HepG2 (cell line): ENCODE data around the gene GUCY1A2. TPM values are rescaled to one million over a fixed set of nuclear protein-coding genes. Genes with fewer than 3 reads are reported as not detected.

Source experiments
- ATAC-seq: fragments of 200-7000 bp; cut with Tn5 transposase; 3 replicates; pipeline ENCODE4 v1.9.1; 2020; ENCODE audit warnings: mild to moderate bottlenecking, moderate library complexity
- BruUV-seq: library from RNA; stranded (reverse); fragments of 400-500 nt; replicated peaks from 2 replicates; lab custom pipeline; 2021; lab: Mats Ljungman, UMichigan
- CTCF ChIA-PET: fragments of 300-600 bp; formaldehyde crosslinking; extraction: SDS; loops from one replicate; lab custom pipeline; 2021; ENCODE audit warnings: low total read pairs, inconsistent platforms, low intra/inter-chr PET ratio; lab: Yijun Ruan, JAX
- POLR2A ChIA-PET: fragments of 350-600 bp; sonication (Branson Sonifier 250); formaldehyde crosslinking; loops from one replicate; lab custom pipeline; 2020; ENCODE audit warnings: antibody characterized with exemption, inconsistent platforms; lab: Yijun Ruan, JAX
- DNase-seq: peaks from one replicate; pipeline ENCODE4 v3.0.0-alpha.2; 2015; ENCODE audit warnings: low spot score
- FAIRE-seq: peaks from 3 replicates; lab custom pipeline; 2011; peaks lifted over from hg19 to GRCh38; lab: Jason Lieb, UNC
- H2AFZ ChIP-seq: one replicate; pipeline ENCODE4 v1.6.1; 2011; ENCODE audit warnings: low read length, inconsistent platforms
- H3K27ac ChIP-seq: fragments of 300-600 bp; 3 replicates; pipeline ENCODE4 v1.8.0; 2011; ENCODE audit warnings: mixed run types, mild to moderate bottlenecking, mixed read lengths, low read length, inconsistent platforms; ENCODE audit not compliant: insufficient read depth; ENCODE audit errors: extremely low read length
- H3K27me3 ChIP-seq, 2 experiments: fragments of 200-600 bp in 1 of 2; 2 replicates in 1 of 2; 3 replicates in 1 of 2; pipeline versions ENCODE4 v1.6.0 to v1.8.0; 2011; ENCODE audit warnings: low read length in 2 of 2, mild to moderate bottlenecking in 2 of 2, moderate library complexity in 2 of 2, inconsistent platforms in 1 of 2; ENCODE audit not compliant: insufficient read depth in 2 of 2, control insufficient read depth in 1 of 2
- H3K36me3 ChIP-seq, 2 experiments: fragments of 200-600 bp in 1 of 2; replicated peaks in 1 of 2; 2 replicates in 1 of 2; 3 replicates in 1 of 2; pipeline versions ENCODE4 v1.5.1 to v1.8.0; 2011; ENCODE audit warnings: low read length in 2 of 2, inconsistent platforms in 1 of 2; ENCODE audit not compliant: insufficient read depth in 2 of 2, control insufficient read depth in 1 of 2
- H3K4me1 ChIP-seq: 2 replicates; pipeline ENCODE4 v1.5.1; 2012; ENCODE audit warnings: low read length, inconsistent platforms; ENCODE audit not compliant: insufficient read depth
- H3K4me2 ChIP-seq: 2 replicates; pipeline ENCODE4 v1.6.0; 2011; ENCODE audit warnings: low read depth, low read length, inconsistent platforms
- H3K4me3 ChIP-seq, 3 experiments: fragments of 200-600 bp in 1 of 3; sonication (generic), shearing (Covaris generic) in 1 of 3; replicated peaks in 1 of 3; 2 replicates each; pipeline ENCODE4 v1.5.1; 2011 to 2016; ENCODE audit warnings: low read length in 3 of 3, inconsistent platforms in 2 of 3, low read depth in 2 of 3, mild to moderate bottlenecking in 2 of 3, control low read depth in 1 of 3, mixed read lengths in 1 of 3; ENCODE audit not compliant: insufficient read depth in 1 of 3
- H3K79me2 ChIP-seq: one replicate; pipeline ENCODE4 v1.6.1; 2011; ENCODE audit warnings: low read length, inconsistent platforms; ENCODE audit not compliant: insufficient read depth
- H3K9ac ChIP-seq: 2 replicates; pipeline ENCODE4 v1.6.0; 2011; ENCODE audit warnings: mild to moderate bottlenecking, low read depth, low read length, inconsistent platforms; ENCODE audit not compliant: insufficient read depth
- H3K9me3 ChIP-seq: 2 replicates; pipeline ENCODE4 v1.5.1; 2012; ENCODE audit warnings: mild to moderate bottlenecking, low read length
- H4K20me1 ChIP-seq: 2 replicates; pipeline ENCODE4 v1.6.0; 2011; ENCODE audit warnings: inconsistent platforms, mild to moderate bottlenecking, low read length, moderate library complexity; ENCODE audit not compliant: insufficient read depth
- AGO1 ChIP-seq: fragments of 200-400 bp; formaldehyde crosslinking; IDR thresholded peaks from 2 replicates; pipeline ENCODE4 v1.6.1; 2017; ENCODE audit warnings: mild to moderate bottlenecking, low read depth, low read length, moderate library complexity; ENCODE audit not compliant: poor library complexity, severe bottlenecking
- CENPX ChIP-seq: sonication (generic); formaldehyde crosslinking; IDR thresholded peaks from 2 replicates; pipeline ENCODE4 v1.9.0; 2021; ENCODE audit warnings: mild to moderate bottlenecking, missing genetic modification reagents, moderate library complexity
- HOXD1 ChIP-seq: sonication (generic); formaldehyde crosslinking; IDR thresholded peaks from 2 replicates; pipeline ENCODE4 v1.5.0; 2020; ENCODE audit warnings: missing genetic modification reagents
- NKX3-1 ChIP-seq: sonication (generic); formaldehyde crosslinking; IDR thresholded peaks from 2 replicates; pipeline ENCODE4 v1.5.0; 2020; ENCODE audit warnings: missing genetic modification reagents
- SALL1 ChIP-seq: sonication (generic); formaldehyde crosslinking; IDR thresholded peaks from 2 replicates; pipeline ENCODE4 v1.8.0; 2022; ENCODE audit warnings: mild to moderate bottlenecking, missing genetic modification reagents
- ZNF766 ChIP-seq: sonication (generic); formaldehyde crosslinking; IDR thresholded peaks from 2 replicates; pipeline ENCODE4 v1.5.0; 2020; ENCODE audit warnings: missing genetic modification reagents, borderline replicate concordance
- ZNF768 ChIP-seq: sonication (generic); formaldehyde crosslinking; IDR thresholded peaks from 2 replicates; pipeline ENCODE4 v1.4.0; 2020; ENCODE audit warnings: missing genetic modification reagents
- in situ Hi-C: cut with HindIII; loops from 2 replicates; pipeline ENCODE4 v1.10.0; 2017; ENCODE audit warnings: low pct_unique_long_range_greater_than_20kb; ENCODE audit not compliant: extremely low pct_ligation_motif_present
- intact Hi-C: fragments of 100-400 bp; cut with micrococcal nuclease; formaldehyde crosslinking; loops from one replicate; pipeline ENCODE4 v1.10.0; 2022; ENCODE audit not compliant: unreplicated experiment
- polyA plus RNA-seq, 8 experiments: library from polyadenylated mRNA; depleted of rRNA in 3 of 8; stranded (reverse) in 7 of 8; unstranded in 1 of 8; fragments of >200 nt; fragmentation: Illumina TruSeq in 4 of 8; extraction: Trizol in 4 of 8; gene quantifications; 2 replicates each; pipeline versions ENCODE4 v1.2.1 to v1.2.3, GENCODE V29; 2011 to 2016; ENCODE audit warnings: low read depth in 4 of 8, missing spikeins in 1 of 8, mixed read lengths in 1 of 8; ENCODE audit not compliant: insufficient read depth in 1 of 8
- total RNA-seq, 5 experiments: library from RNA; depleted of rRNA; stranded (reverse); fragments of >200 nt; fragmentation: Illumina TruSeq; extraction: Trizol; gene quantifications; 2 replicates each; pipeline ENCODE4 v1.2.3, GENCODE V29; 2016; ENCODE audit warnings: low read depth in 1 of 5
- TF ChIP-seq, protein P1 (sequence below): sonication (generic); formaldehyde crosslinking; conservative IDR thresholded peaks from 2 replicates; pipeline ENCODE4 v1.4.0; 2020; ENCODE audit warnings: missing genetic modification reagents
- TF ChIP-seq, protein P2 (sequence below): sonication (generic); formaldehyde crosslinking; IDR thresholded peaks from 2 replicates; pipeline ENCODE4 v1.4.0; 2020; ENCODE audit warnings: missing genetic modification reagents; ENCODE audit errors: not compliant biosample characterization

Gene GUCY1A2
- total and polyA plus RNA-seq, 2 of the 13 experiments (the other 11 are each of a cell fraction or from before 2014, with no cell fraction given): 0.01 to 0.07 TPM

DNA sequence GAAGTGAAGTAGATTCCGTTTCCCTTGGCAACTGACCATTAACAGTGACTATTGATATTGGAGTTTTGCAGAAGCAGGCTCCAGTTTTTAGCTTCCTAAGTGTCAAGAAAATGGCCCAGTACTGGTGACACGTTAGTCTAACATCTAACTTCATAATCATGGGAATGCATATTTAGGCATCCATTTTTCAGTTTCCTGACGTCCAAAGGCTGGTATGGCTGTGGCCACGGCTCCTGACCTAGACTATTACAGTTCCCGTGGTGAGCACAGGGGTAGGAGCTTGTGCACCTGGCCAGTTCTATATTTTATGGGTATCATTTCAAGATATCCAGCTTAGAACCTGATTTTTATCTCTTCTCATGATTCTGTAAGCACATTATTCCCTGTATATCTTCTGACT lies 323.8 kb downstream of the GUCY1A2 start (continued):
- TF ChIP-seq, protein P1, sequence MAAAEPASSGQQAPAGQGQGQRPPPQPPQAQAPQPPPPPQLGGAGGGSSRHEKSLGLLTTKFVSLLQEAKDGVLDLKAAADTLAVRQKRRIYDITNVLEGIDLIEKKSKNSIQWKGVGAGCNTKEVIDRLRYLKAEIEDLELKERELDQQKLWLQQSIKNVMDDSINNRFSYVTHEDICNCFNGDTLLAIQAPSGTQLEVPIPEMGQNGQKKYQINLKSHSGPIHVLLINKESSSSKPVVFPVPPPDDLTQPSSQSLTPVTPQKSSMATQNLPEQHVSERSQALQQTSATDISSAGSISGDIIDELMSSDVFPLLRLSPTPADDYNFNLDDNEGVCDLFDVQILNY (CRISPR knock-in tag): no peak
- TF ChIP-seq NKX3-1 (CRISPR knock-in tag) (no peak), HOXD1 (CRISPR knock-in tag) (no peak), CENPX (CRISPR knock-in tag) (no peak), SALL1 (CRISPR knock-in tag) (no peak), ZNF768 (CRISPR knock-in tag) (no peak)
- TF ChIP-seq, protein P2, sequence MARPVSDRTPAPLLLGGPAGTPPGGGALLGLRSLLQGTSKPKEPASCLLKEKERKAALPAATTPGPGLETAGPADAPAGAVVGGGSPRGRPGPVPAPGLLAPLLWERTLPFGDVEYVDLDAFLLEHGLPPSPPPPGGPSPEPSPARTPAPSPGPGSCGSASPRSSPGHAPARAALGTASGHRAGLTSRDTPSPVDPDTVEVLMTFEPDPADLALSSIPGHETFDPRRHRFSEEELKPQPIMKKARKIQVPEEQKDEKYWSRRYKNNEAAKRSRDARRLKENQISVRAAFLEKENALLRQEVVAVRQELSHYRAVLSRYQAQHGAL (CRISPR knock-in tag): no peak
- TF ChIP-seq, all 625 proteins: peak for 0

DNA sequence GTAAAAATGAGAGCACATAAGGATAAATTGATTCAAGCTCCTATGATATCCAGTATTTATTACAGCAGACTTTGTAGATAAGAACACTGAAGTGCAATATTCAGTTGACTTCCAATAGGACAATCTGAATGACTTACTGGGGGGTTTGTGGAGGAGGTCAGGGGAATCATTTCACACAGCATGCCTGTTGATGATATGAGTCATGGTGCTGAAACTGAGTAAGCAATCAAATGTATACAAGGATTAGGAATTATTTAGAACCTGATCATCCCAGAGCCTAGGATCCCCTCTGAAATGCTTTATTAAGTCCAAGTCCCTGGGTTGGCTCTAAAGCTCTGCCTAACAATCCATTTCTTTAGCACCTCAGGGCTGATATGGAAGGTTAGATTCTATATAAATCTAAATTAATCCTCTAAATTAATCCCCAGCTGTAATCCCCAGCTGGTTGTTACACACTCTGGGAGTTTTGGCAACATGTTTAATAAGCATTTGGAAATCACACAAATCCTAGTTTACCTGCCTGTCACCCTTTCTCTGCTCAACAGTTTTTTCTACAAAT lies 326.4 kb downstream of the GUCY1A2 start:
- no peak overlapping the region for H3K4me2 ChIP-seq
- no peaks in the 10 kb centered on the region for H3K27me3 ChIP-seq
- no peaks in the 10 kb centered on the region for H3K79me2 ChIP-seq
- H3K4me3 ChIP-seq: no peak overlapping the region
- ChIA-PET CTCF (no interaction called here), POLR2A (no interaction called here)
- no TSS peak for BruUV-seq
- TF ChIP-seq ZNF766: no peak
- TF ChIP-seq AGO1: no peak
- H3K27ac ChIP-seq: no peak overlapping the region
- H3K36me3 ChIP-seq: no peaks in the 10 kb centered on the region
- DNase-seq (no peak), ATAC-seq (no peak), FAIRE-seq (no peak)
- H2AFZ ChIP-seq: no peak overlapping the region
- H3K9me3 ChIP-seq: no peaks in the 10 kb centered on the region
- in situ Hi-C loops (no loop called here), intact Hi-C loops (no loop called here)
- H4K20me1 ChIP-seq: no peaks in the 10 kb centered on the region
- no peak overlapping the region for H3K9ac ChIP-seq
- H3K4me1 ChIP-seq: no peaks in the 10 kb centered on the region
